A673 (cell line): ENCODE measurements around the gene ARHGEF28. TPM values are rescaled to one million over a fixed set of nuclear protein-coding genes. Genes with fewer than 3 reads are reported as not detected.

ENCODE experiments used
- BruUV-seq: library from RNA; stranded (reverse); fragments of 400-500 nt; replicated peaks from 2 replicates; lab custom pipeline; 2021; lab: Mats Ljungman, UMichigan
- CTCF ChIA-PET: fragments of 300-600 bp; sonication (Branson Sonifier 250); formaldehyde crosslinking; loops from one replicate; lab custom pipeline; 2022; ENCODE audit warnings: antibody characterized with exemption; lab: Charles Lee
- POLR2A ChIA-PET: fragments of 300-600 bp; sonication (Branson Sonifier 250); formaldehyde crosslinking; loops from one replicate; lab custom pipeline; 2022; ENCODE audit warnings: antibody characterized with exemption; ENCODE audit not compliant: low non-redundant PET; lab: Charles Lee
- DNase-seq: peaks from one replicate; pipeline ENCODE4 v3.0.0-alpha.2; 2015; ENCODE audit warnings: low spot score
- H3K27ac ChIP-seq: fragments of 200-600 bp; sonication (generic); 2 replicates; pipeline ENCODE4 v1.5.1; 2016; ENCODE audit warnings: mixed run types, low read depth, mild to moderate bottlenecking, mixed read lengths, antibody characterized with exemption, low read length; ENCODE audit not compliant: poor library complexity, severe bottlenecking
- H3K27me3 ChIP-seq: fragments of 200-600 bp; sonication (generic); replicated peaks from 2 replicates; pipeline ENCODE4 v1.6.1; 2017; ENCODE audit warnings: mixed run types, low read depth, mild to moderate bottlenecking, mixed read lengths, antibody characterized with exemption, low read length; ENCODE audit not compliant: insufficient read depth, poor library complexity
- H3K36me3 ChIP-seq: fragments of 200-600 bp; sonication (generic); 2 replicates; pipeline ENCODE4 v1.6.1; 2016; ENCODE audit warnings: mixed run types, mild to moderate bottlenecking, mixed read lengths, antibody characterized with exemption, low read length; ENCODE audit not compliant: insufficient read depth, poor library complexity, severe bottlenecking
- H3K4me1 ChIP-seq: fragments of 200-600 bp; sonication (generic); 2 replicates; pipeline ENCODE4 v1.6.1; 2017; ENCODE audit warnings: mixed run types, mild to moderate bottlenecking, mixed read lengths, antibody characterized with exemption, low read length; ENCODE audit not compliant: insufficient read depth, poor library complexity, severe bottlenecking
- H3K4me3 ChIP-seq: fragments of 200-600 bp; sonication (generic); 2 replicates; pipeline ENCODE4 v1.5.1; 2016; ENCODE audit warnings: low read depth, mixed run types, mild to moderate bottlenecking, mixed read lengths, low read length; ENCODE audit not compliant: poor library complexity, severe bottlenecking
- H3K9me3 ChIP-seq: fragments of 200-600 bp; sonication (generic); 2 replicates; pipeline ENCODE4 v1.6.1; 2016; ENCODE audit warnings: mixed run types, low read depth, mild to moderate bottlenecking, mixed read lengths, antibody characterized with exemption, low read length; ENCODE audit not compliant: poor library complexity, severe bottlenecking
- EZH2 ChIP-seq: fragments of 200-600 bp; sonication (generic); IDR thresholded peaks from 2 replicates; pipeline ENCODE4 v1.6.1; 2017; ENCODE audit warnings: borderline replicate concordance, low read depth, mild to moderate bottlenecking, mixed read lengths, antibody characterized with exemption, low read length; ENCODE audit not compliant: poor library complexity, severe bottlenecking
- intact Hi-C: fragments of 100-400 bp; cut with micrococcal nuclease; formaldehyde crosslinking; loops from one replicate; pipeline ENCODE4 v1.10.0; 2022; ENCODE audit not compliant: unreplicated experiment
- total RNA-seq: library from RNA; stranded (reverse); gene quantifications from 2 replicates; pipeline ENCODE4 v1.2.3, GENCODE V29; 2021
- TF ChIP-seq, protein P1 (sequence below): fragments of 300-800, 200-600 bp; sonication (generic); conservative IDR thresholded peaks from 2 replicates; pipeline ENCODE4 v1.5.1; 2017; ENCODE audit warnings: low read depth, mild to moderate bottlenecking, antibody characterized with exemption, low read length, moderate library complexity, mixed read lengths

ARHGEF28 gene
- total RNA-seq, 1 experiment from 2014 or later = 3.4 TPM

DNA sequence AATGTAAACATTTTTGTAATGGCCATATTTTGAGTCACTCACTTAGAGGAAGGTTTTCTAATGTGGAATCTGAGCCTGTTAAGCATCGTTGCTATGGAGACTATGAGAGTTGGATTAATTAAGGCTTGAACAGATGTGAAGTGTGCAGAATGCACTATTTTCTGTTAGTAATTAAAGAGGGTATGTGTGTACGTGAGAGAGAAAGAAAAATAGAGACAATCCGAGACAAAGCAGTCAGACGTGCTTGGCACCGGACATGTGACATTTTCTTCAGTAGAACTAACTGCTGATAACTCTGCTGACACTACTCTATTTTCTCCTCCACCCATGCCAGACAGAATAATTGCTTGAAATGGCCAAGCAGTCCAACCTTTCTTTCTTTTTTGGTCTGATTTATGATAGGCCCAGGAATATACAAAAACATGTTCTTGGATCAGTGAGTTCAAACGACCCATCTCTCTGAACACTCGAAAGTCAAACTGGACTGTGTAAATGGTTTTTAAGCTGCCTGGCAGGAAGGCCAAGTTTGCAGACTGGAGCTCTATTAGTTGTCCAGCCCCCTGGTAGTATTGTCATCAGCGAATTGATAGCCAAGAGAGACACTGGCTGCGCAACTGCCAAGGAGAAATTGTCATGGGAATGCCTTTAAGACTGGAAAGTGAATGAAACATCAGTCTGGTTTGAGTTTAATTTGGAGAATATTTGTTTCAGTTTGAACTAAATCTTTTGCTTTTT lies 322.1 kb downstream of the ARHGEF28 start:
- POLR2A ChIA-PET = no interaction called here
- no peak overlapping the region for H3K27ac ChIP-seq
- no peak for TF ChIP-seq EZH2
- TF ChIP-seq, protein P1, sequence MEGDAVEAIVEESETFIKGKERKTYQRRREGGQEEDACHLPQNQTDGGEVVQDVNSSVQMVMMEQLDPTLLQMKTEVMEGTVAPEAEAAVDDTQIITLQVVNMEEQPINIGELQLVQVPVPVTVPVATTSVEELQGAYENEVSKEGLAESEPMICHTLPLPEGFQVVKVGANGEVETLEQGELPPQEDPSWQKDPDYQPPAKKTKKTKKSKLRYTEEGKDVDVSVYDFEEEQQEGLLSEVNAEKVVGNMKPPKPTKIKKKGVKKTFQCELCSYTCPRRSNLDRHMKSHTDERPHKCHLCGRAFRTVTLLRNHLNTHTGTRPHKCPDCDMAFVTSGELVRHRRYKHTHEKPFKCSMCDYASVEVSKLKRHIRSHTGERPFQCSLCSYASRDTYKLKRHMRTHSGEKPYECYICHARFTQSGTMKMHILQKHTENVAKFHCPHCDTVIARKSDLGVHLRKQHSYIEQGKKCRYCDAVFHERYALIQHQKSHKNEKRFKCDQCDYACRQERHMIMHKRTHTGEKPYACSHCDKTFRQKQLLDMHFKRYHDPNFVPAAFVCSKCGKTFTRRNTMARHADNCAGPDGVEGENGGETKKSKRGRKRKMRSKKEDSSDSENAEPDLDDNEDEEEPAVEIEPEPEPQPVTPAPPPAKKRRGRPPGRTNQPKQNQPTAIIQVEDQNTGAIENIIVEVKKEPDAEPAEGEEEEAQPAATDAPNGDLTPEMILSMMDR = no peak
- no TSS peak for BruUV-seq
- H3K4me1 ChIP-seq = no peaks in the 10 kb centered on the region
- CTCF ChIA-PET = no interaction called here
- no peaks in the 10 kb centered on the region for H3K9me3 ChIP-seq
- intact Hi-C loops = no loop called here
- no peaks in the 10 kb centered on the region for H3K36me3 ChIP-seq
- H3K4me3 ChIP-seq = no peak overlapping the region
- H3K27me3 ChIP-seq = peaks cover 27% of the 10 kb centered on the region
- DNase-seq = no peak

DNA sequence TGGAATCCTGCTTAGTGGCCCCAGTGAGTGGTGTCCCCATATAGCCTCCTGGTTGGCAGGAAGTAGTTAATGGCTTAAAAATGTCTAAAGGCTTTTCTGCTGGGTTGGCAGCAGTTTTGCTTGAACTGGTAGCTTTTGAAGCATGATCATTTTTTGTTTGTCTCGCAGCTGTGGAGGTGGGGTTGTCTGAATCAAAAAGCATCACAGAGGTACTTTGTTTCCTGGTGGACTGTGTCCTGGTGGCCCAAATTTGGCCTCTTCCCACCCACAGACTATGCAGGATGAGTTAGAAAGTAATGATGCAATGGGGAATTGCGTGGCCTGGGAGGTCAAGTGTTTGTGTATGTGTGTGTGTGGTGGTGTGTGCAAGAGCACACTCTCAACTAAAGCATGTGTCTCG lies 322.7 kb downstream of the ARHGEF28 start:
- Histone ChIP-seq H3K4me1 (no peaks in the 10 kb centered on the region), H3K27ac (no peak overlapping the region), H3K9me3 (no peaks in the 10 kb centered on the region), H3K27me3 (peaks cover 31% of the 10 kb centered on the region), H3K4me3 (no peak overlapping the region), H3K36me3 (no peaks in the 10 kb centered on the region)
- intact Hi-C loops = no loop called here
- DNase-seq = peak; percentile 57
- ChIA-PET CTCF (no interaction called here), POLR2A (no interaction called here)
- no TSS peak for BruUV-seq
- TF ChIP-seq EZH2 = no peak

DNA sequence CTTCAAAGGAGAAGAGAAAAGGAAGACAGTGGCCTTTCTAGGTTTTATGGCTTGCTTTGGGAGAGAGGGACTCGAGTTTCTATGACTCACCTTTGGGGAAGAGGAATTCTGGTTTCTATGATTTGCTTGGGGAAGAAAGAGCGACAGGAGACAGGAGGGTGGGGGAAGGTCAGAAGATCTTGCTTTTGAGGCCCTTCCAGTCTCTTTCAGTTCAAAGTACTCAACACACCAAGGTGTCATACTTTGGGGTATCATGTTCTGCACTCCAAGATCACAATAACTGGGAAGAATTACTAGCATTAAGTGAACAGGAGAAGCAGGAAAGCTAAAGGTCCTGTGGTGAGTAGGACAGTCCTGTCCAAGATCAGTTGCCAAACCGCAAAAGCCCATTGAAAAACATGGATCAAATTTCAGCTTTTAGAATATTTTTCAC lies 324.5 kb downstream of the ARHGEF28 start:
- no peak for DNase-seq
- intact Hi-C loops = no loop called here
- no peak for TF ChIP-seq EZH2
- TF ChIP-seq, protein P1 = no peak
- ChIA-PET CTCF (no interaction called here), POLR2A (no interaction called here)
- Histone ChIP-seq H3K9me3 (no peaks in the 10 kb centered on the region), H3K36me3 (no peaks in the 10 kb centered on the region), H3K4me3 (no peak overlapping the region), H3K4me1 (no peaks in the 10 kb centered on the region), H3K27me3 (peaks cover 43% of the 10 kb centered on the region), H3K27ac (no peak overlapping the region)
- BruUV-seq = no TSS peak
